ENCODE measurements around the gene ACMSD. TPM values are rescaled to one million over a fixed set of nuclear protein-coding genes. Genes with fewer than 3 reads are reported as not detected.

Gene ACMSD
- polyA plus RNA-seq, 2 of the 4 experiments (the other 2 are of a cell fraction): 0.09 TPM; not detected in 1

- ATAC-seq: no peak
- POLR2A ChIA-PET: no interaction called here
- no peak for FAIRE-seq
- Histone ChIP-seq H3K9me3 (no peaks in the 10 kb centered on the region), H3K27ac (no peak overlapping the region), H3K4me1 (peaks cover 17% of the 10 kb centered on the region), H3K4me2 (no peak overlapping the region), H3K4me3 (no peak overlapping the region)
- TF ChIP-seq KDM5A (IDR thresholded peaks at IDR 0.05) (no peak), USF2 (IDR thresholded peaks at IDR 0.05) (no peak), CBX8 (IDR thresholded peaks at IDR 0.05) (no peak), KDM1A (IDR thresholded peaks at IDR 0.05; ENCODE audit: low read depth) (no peak), ZSCAN20 (CRISPR knock-in tag; IDR thresholded peaks at IDR 0.05) (no peak), PBX3 (IDR thresholded peaks at IDR 0.05) (no peak), CBX2 (IDR thresholded peaks at IDR 0.05; ENCODE audit: borderline replicate concordance, low read depth) (no peak), FOSB (CRISPR knock-in tag; IDR thresholded peaks at IDR 0.05) (no peak), EHF (CRISPR knock-in tag; IDR thresholded peaks at IDR 0.05) (no peak)
- no peak for DNase-seq (ENCODE audit: low read depth in 1 of 2, low spot score in 1 of 2)
- CTCF ChIA-PET: no interaction called here
- 75% methylated on average over 16 of the region's 20 CpGs for WGBS (ENCODE audit: missing lambda C conversion rate)
These were observed 25.0 kb downstream of the ACMSD start for GRCh38 chr2:134863446-134863845.

GRCh38 chr2:134865067-134865787 is 26.8 kb downstream of the ACMSD start:
- FAIRE-seq: no peak

More at GRCh38 chr2:134865067-134865787, 26.8 kb downstream of the ACMSD start:
- Histone ChIP-seq H3K27ac (no peak overlapping the region), H3K4me3 (no peak overlapping the region), H3K4me2 (no peak overlapping the region), H3K9me3 (no peaks in the 10 kb centered on the region), H3K4me1 (peaks cover 17% of the 10 kb centered on the region)
- WGBS (ENCODE audit: missing lambda C conversion rate): 85% methylated on average over 5 of the region's 5 CpGs
- DNase-seq (ENCODE audit: low read depth in 1 of 2, low spot score in 1 of 2): no peak
- CTCF ChIA-PET: no interaction called here
- no peak for ATAC-seq
- TF ChIP-seq FOXS1 (CRISPR knock-in tag; IDR thresholded peaks at IDR 0.05) (no peak), CTCF (IDR thresholded peaks at IDR 0.05) (no peak), RNF2 (IDR thresholded peaks at IDR 0.05; ENCODE audit: borderline replicate concordance, low read depth) (no peak), USF2 (IDR thresholded peaks at IDR 0.05) (no peak), HDAC2 (IDR thresholded peaks at IDR 0.05) (no peak), HES2 (IDR thresholded peaks at IDR 0.05) (no peak), POLR2A (IDR thresholded peaks at IDR 0.05; ENCODE audit: low read length) (no peak)
- POLR2A ChIA-PET: no interaction called here
